Transverse colon (tissue), 3 donors: ENCODE results near the gene KLHL13.

Experiments
- CTCF ChIP-seq, 5 experiments: fragments of 200-600 bp in 3 of 5; fragments of 450-650 bp in 2 of 5; sonication (generic) in 3 of 5; IDR thresholded peaks; 1 replicate in 2 of 5; 2 replicates in 3 of 5; pipeline ENCODE4 v1.5.1; 2016 to 2017; ENCODE audit warnings: antibody characterized with exemption in 5 of 5, inconsistent platforms in 3 of 5, mild to moderate bottlenecking in 2 of 5, moderate library complexity in 1 of 5
- EP300 ChIP-seq: sonication (generic); formaldehyde crosslinking; IDR thresholded peaks from one replicate; pipeline ENCODE4 v1.6.1; 2017; ENCODE audit warnings: antibody characterized with exemption, low read depth

DNA sequence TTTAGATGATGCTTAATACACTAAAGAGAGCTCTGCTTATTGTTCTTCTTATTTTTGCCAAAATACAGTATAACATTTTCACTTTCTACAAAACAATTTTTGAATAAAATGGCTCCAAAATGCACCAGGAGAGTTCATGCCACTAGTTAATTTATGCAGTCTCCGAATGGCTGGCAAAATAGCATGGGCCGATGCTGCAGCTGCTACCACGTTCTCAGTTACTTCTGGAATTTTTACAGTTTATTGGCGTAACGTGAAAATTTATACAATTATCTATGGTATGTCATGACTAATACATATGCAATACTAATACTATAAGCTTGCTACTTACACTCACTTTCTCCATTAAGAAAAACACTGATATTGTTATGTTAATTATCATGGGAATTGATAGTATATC is 16.5 kb downstream of the KLHL13 start:
- TF ChIP-seq CTCF (IDR thresholded peaks at IDR 0.05) (no peak), EP300 (no peak)
